Upper lobe of right lung (tissue), 1 donor: ENCODE data around the gene GYS1. TPM values are rescaled to one million over a fixed set of nuclear protein-coding genes. Genes with fewer than 3 reads are reported as not detected.

Experiments used
- ATAC-seq: fragments of 200-7000 bp; cut with Tn5 transposase; one replicate; pipeline ENCODE4 v1.9.1; 2020; ENCODE audit warnings: mild to moderate bottlenecking, moderate library complexity
- DNase-seq: peaks from one replicate; pipeline ENCODE4 v3.0.0-alpha.2; 2020
- H3K27ac ChIP-seq: fragments of 200-600 bp; one replicate; pipeline ENCODE4 v1.8.0; 2022
- H3K27me3 ChIP-seq: fragments of 200-600 bp; one replicate; pipeline ENCODE4 v1.8.0; 2022; ENCODE audit warnings: mild to moderate bottlenecking
- H3K36me3 ChIP-seq: fragments of 200-600 bp; one replicate; pipeline ENCODE4 v1.8.0; 2022
- H3K4me1 ChIP-seq: fragments of 200-600 bp; one replicate; pipeline ENCODE4 v1.8.0; 2022
- H3K4me3 ChIP-seq: fragments of 200-600 bp; one replicate; pipeline ENCODE4 v1.8.0; 2022; ENCODE audit warnings: mild to moderate bottlenecking
- H3K9me3 ChIP-seq: fragments of 200-600 bp; one replicate; pipeline ENCODE4 v1.8.0; 2022
- intact Hi-C: fragments of 100-400 bp; cut with DNase I; formaldehyde crosslinking; loops from one replicate; pipeline ENCODE4 v1.11.0; 2022
- total RNA-seq: library from RNA; stranded (reverse); fragmentation: NEBNext Ultra II Directional; extraction: Animal tissue kit (Norgen Biotek cat#: 25700); gene quantifications from one replicate; pipeline ENCODE4 v1.2.1, GENCODE V29; 2021
- TF ChIP-seq, protein P1 (sequence below): fragments of 200-600 bp; IDR thresholded peaks from one replicate; pipeline ENCODE4 v1.8.0; 2022; ENCODE audit warnings: antibody characterized with exemption
- donor health status: DM: no; HTN: yes; CAD: no; lungs with severe emphysema.

Gene GYS1
- total RNA-seq, 1 donor from 2014 or later, result 35.1 TPM

DNA sequence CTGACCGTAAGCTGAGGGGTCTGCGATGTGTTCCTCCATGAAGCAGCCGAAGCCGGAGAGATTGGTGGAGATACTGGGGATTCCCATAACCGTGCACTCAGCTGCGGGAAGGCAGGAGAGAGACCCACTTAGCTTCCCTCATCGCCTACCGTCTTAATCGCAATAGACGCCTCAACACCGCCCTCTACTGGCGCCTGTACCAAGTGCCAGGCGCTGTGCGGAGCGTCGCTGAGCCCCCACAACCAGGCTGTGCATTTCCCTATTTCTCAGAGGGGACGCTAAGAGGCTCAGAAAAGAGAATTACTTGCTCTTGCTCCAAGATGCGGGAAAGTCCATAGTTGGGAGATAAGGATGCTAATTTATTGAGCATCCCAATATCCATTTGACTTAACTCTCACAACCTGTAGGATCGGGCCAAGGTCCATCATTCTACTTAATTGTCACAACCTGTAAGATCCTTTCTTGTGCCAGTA lies 22.1 kb downstream of the GYS1 start:
- peak; percentile 92 for DNase-seq
- peak; percentile 82 for ATAC-seq
- Histone ChIP-seq H3K4me1 (peaks cover 22% of the 10 kb centered on the region), H3K27me3 (no peaks in the 10 kb centered on the region), H3K4me3 (no peak overlapping the region), H3K27ac (no peak overlapping the region), H3K9me3 (no peaks in the 10 kb centered on the region), H3K36me3 (peaks cover 38% of the 10 kb centered on the region)
- intact Hi-C loops, result no loop called here
- TF ChIP-seq, protein P1, sequence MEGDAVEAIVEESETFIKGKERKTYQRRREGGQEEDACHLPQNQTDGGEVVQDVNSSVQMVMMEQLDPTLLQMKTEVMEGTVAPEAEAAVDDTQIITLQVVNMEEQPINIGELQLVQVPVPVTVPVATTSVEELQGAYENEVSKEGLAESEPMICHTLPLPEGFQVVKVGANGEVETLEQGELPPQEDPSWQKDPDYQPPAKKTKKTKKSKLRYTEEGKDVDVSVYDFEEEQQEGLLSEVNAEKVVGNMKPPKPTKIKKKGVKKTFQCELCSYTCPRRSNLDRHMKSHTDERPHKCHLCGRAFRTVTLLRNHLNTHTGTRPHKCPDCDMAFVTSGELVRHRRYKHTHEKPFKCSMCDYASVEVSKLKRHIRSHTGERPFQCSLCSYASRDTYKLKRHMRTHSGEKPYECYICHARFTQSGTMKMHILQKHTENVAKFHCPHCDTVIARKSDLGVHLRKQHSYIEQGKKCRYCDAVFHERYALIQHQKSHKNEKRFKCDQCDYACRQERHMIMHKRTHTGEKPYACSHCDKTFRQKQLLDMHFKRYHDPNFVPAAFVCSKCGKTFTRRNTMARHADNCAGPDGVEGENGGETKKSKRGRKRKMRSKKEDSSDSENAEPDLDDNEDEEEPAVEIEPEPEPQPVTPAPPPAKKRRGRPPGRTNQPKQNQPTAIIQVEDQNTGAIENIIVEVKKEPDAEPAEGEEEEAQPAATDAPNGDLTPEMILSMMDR, result peak; percentile 96

DNA sequence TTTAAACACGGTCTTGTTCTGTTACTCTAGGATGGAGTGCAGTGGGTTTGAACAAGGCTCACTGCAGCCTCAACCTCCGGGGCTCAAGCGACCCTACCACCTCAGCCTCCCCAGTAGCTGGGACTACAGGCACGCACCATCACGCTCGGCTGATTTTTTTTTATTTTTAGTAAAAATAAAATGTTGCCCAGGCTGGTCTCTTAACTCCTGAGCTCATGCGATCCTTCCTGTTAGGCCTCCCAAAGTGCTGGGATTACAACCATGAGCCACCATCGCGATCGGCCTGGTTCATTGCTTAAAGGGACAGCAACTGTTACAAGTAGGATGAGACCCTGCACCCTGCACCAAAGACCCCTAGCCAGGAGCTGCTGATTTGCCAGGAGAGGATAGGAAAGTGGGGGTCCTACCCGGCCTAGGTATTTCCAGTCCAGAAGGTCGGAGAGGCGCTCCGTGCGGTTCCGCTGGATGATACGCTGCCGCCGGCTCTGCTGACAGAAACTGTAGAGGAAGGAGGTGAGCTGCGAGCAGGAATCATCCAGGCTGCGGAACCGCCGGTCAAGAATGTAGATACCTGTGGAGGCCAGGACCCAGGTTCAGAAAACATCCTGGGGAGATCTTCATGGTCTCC lies 22.9 kb downstream of the GYS1 start:
- intact Hi-C loops, result no loop called here
- peaks cover 22% of the 10 kb centered on the region for H3K4me1 ChIP-seq
- H3K9me3 ChIP-seq, result no peaks in the 10 kb centered on the region
- no peak overlapping the region for H3K27ac ChIP-seq
- peaks cover 39% of the 10 kb centered on the region for H3K36me3 ChIP-seq
- no peaks in the 10 kb centered on the region for H3K27me3 ChIP-seq
- TF ChIP-seq, protein P1, result no peak
- ATAC-seq (no peak), DNase-seq (peak; percentile 65)
- H3K4me3 ChIP-seq, result no peak overlapping the region

DNA sequence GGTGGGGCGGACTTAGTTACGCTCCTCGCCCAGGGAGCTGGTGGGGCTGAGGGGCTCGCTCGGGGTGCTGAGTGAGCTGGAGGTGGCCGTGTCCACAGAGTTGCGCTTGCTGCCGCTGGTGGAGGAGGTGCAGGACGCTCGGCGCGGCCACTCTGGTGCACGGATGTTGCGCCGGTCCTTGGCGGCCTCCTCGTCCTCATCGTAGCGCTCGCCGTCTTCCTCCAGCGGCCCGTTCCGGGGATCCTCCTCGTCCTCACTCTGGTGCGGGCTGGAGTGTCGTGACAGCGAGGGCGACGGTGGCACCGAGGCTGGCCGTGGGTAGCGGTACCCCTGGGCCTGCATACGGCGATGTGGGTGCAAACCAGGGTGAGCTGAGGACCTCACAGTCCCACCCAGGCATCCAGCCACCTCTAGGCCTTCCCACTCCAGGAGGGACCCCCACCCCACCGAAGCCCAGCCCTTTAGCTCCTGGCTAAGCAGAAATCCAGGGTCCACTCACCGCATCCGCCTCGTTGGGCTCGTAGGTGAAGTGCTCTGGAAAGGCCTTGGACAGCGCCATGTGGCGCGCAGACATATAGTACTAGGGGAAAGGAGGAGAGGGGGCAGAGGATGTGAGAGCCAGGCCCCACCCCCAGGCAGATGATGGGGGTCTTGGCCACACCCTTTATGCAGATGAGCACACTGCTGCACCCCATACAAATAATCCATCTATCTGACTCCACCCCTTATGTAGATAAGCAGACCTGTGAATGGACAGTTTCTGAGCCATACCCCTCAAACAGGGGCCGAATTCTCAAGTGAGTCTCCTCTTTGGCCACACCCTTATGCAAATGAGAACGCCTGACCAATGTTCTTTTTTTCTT lies 23.6 kb downstream of the GYS1 start:
- H3K4me3 ChIP-seq, result no peak overlapping the region
- no peaks in the 10 kb centered on the region for H3K27me3 ChIP-seq
- no peak overlapping the region for H3K27ac ChIP-seq
- ATAC-seq, result no peak
- no peaks in the 10 kb centered on the region for H3K9me3 ChIP-seq
- TF ChIP-seq, protein P1, result no peak
- H3K4me1 ChIP-seq, result peaks cover 25% of the 10 kb centered on the region
- intact Hi-C loops, result no loop called here
- peaks cover 37% of the 10 kb centered on the region for H3K36me3 ChIP-seq
- DNase-seq, result peak; percentile 68

DNA sequence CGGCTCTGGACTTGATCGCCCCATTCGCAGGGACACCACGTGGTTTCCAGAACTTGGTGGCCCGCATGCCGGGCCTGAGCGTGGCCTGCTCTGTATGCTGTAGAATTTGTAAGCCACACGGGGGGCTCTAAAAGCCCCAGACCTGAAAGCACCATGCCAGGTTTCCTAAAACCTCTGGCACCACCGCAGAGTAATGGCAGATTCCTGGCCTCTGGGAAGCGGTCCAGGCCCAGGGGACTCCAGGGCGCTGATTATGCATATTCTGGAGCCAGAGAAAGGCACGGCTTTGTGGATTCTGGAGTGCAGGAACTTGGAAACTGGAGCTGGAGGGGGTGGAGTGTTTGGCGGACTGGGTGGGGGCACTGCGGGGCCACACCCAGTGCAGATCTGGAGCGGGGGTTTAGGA lies 24.3 kb downstream of the GYS1 start:
- intact Hi-C loops, result no loop called here
- DNase-seq, result no peak

DNA sequence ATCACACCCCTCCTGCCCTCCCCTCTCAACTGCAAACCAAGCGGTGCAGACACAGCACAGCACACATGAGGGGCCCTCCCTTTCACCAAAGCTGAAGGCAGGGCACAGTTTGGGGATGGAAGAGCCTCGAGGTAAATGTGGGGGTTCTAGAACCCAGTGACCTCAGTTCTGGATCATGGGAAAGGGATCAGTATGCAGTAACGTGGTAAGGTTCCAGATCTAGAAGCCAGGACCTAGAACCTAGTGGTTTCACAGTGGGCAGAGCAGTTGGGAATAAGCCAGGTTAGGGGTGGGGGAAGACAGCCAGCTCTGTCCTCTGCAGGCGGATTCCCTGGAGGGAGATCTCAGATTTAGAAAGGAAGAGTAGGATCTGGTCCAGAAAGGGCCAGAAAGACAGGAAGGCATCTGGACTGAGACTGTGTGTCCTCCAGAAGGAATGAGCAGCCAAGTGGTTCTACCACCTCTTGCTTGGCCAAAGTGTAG lies 24.9 kb downstream of the GYS1 start:
- Histone ChIP-seq H3K27ac (peak overlapping the region; percentile 95), H3K9me3 (no peaks in the 10 kb centered on the region), H3K4me3 (no peak overlapping the region), H3K27me3 (no peaks in the 10 kb centered on the region), H3K36me3 (peaks cover 25% of the 10 kb centered on the region), H3K4me1 (peaks cover 38% of the 10 kb centered on the region)
- no peak for ATAC-seq
- DNase-seq, result no peak
- TF ChIP-seq, protein P1, result no peak
- intact Hi-C loops, result no loop called here

More for the DNA sequence above, 24.3 kb downstream of the GYS1 start:
- Histone ChIP-seq H3K9me3 (no peaks in the 10 kb centered on the region), H3K4me1 (peaks cover 32% of the 10 kb centered on the region), H3K27ac (peak overlapping the region; percentile 95), H3K4me3 (no peak overlapping the region), H3K36me3 (peaks cover 31% of the 10 kb centered on the region), H3K27me3 (no peaks in the 10 kb centered on the region)
- TF ChIP-seq, protein P1, result no peak
- no peak for ATAC-seq
